PFSK-1 (cell line): ENCODE data around the gene COX6B1.

Experiments used
- POLR2AphosphoS5 ChIP-seq: IDR thresholded peaks from 2 replicates; pipeline ENCODE4 v1.6.1; 2012; ENCODE audit warnings: low read depth, mild to moderate bottlenecking, control low read depth, low read length, moderate library complexity
- TAF1 ChIP-seq: IDR thresholded peaks from 2 replicates; pipeline ENCODE4 v1.6.1; 2012; ENCODE audit warnings: low read length, control low read depth, borderline replicate concordance; ENCODE audit not compliant: insufficient read depth
- TF ChIP-seq, protein P1 (sequence below), 2 experiments: IDR thresholded peaks; 2 replicates each; pipeline versions ENCODE4 v1.6.1 to v1.8.0; 2011 to 2012; ENCODE audit warnings: low read depth in 2 of 2, low read length in 2 of 2, control low read depth in 1 of 2, inconsistent platforms in 1 of 2, mild to moderate bottlenecking in 1 of 2, moderate library complexity in 1 of 2; ENCODE audit not compliant: insufficient read depth in 1 of 2

GRCh38 chr19:35601971-35602370 lies 46.2 kb upstream of the COX6B1 start:
- TF ChIP-seq, protein P1, sequence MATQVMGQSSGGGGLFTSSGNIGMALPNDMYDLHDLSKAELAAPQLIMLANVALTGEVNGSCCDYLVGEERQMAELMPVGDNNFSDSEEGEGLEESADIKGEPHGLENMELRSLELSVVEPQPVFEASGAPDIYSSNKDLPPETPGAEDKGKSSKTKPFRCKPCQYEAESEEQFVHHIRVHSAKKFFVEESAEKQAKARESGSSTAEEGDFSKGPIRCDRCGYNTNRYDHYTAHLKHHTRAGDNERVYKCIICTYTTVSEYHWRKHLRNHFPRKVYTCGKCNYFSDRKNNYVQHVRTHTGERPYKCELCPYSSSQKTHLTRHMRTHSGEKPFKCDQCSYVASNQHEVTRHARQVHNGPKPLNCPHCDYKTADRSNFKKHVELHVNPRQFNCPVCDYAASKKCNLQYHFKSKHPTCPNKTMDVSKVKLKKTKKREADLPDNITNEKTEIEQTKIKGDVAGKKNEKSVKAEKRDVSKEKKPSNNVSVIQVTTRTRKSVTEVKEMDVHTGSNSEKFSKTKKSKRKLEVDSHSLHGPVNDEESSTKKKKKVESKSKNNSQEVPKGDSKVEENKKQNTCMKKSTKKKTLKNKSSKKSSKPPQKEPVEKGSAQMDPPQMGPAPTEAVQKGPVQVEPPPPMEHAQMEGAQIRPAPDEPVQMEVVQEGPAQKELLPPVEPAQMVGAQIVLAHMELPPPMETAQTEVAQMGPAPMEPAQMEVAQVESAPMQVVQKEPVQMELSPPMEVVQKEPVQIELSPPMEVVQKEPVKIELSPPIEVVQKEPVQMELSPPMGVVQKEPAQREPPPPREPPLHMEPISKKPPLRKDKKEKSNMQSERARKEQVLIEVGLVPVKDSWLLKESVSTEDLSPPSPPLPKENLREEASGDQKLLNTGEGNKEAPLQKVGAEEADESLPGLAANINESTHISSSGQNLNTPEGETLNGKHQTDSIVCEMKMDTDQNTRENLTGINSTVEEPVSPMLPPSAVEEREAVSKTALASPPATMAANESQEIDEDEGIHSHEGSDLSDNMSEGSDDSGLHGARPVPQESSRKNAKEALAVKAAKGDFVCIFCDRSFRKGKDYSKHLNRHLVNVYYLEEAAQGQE (IDR thresholded peaks at IDR 0.05; ENCODE audit: insufficient read depth in 1 of 2, low read depth in 2 of 2, low read length in 2 of 2), result no peak
- no peak for TF ChIP-seq POLR2AphosphoS5
- no peak for TF ChIP-seq TAF1
